CD4-positive, alpha-beta memory T cell (primary cell): Measurements from ENCODE around the gene RHEBL1. TPM values are rescaled to one million over a fixed set of nuclear protein-coding genes. Genes with fewer than 3 reads are reported as not detected.

ENCODE experiments used
- CTCF ChIA-PET: fragments of 350-600 bp; sonication (Branson Sonifier 250); formaldehyde crosslinking; loops from one replicate; lab custom pipeline; 2021; ENCODE audit warnings: inconsistent platforms; ENCODE audit not compliant: partially characterized antibody; lab: Charles Lee
- POLR2A ChIA-PET: fragments of 350-600 bp; sonication (Branson Sonifier 250); formaldehyde crosslinking; loops from one replicate; lab custom pipeline; 2021; ENCODE audit not compliant: partially characterized antibody; lab: Charles Lee
- DNase-seq, 5 donors: peaks; one replicate each; pipeline versions ENCODE4 v3.0.0 to v3.0.0-alpha.2; 2020 to 2022; ENCODE audit warnings: mixed read lengths in 1 of 5
- H3K27ac ChIP-seq: one replicate; pipeline ENCODE4 v1.7.0; 2013; ENCODE audit warnings: low read depth, low read length
- H3K27me3 ChIP-seq: 2 replicates; pipeline ENCODE4 v1.7.0; 2013; ENCODE audit warnings: mild to moderate bottlenecking, low read length, moderate library complexity; ENCODE audit not compliant: insufficient read depth
- H3K36me3 ChIP-seq: 2 replicates; pipeline ENCODE4 v1.7.0; 2013; ENCODE audit warnings: mild to moderate bottlenecking, low read length, moderate library complexity; ENCODE audit not compliant: insufficient read depth
- H3K4me1 ChIP-seq: 2 replicates; pipeline ENCODE4 v1.7.0; 2013; ENCODE audit warnings: mild to moderate bottlenecking, low read length, moderate library complexity; ENCODE audit not compliant: insufficient read depth
- H3K4me3 ChIP-seq, 2 donors: one replicate each; pipeline ENCODE4 v1.7.0; 2013; ENCODE audit warnings: low read length in 2 of 2, mild to moderate bottlenecking in 1 of 2
- H3K9me3 ChIP-seq, 2 donors: one replicate each; pipeline ENCODE4 v1.7.0; 2013; ENCODE audit warnings: low read length in 2 of 2, control low read depth in 1 of 2; ENCODE audit not compliant: control insufficient read depth in 1 of 2
- H3K27ac Mint-ChIP-seq, 7 donors: one replicate each; pipeline ENCODE4 v1.8.0; 2020 to 2021; ENCODE audit warnings: mixed read lengths in 7 of 7, mild to moderate bottlenecking in 6 of 7, inconsistent platforms in 3 of 7, moderate library complexity in 3 of 7
- H3K27me3 Mint-ChIP-seq, 2 donors: one replicate each; pipeline ENCODE4 v1.8.0; 2020 to 2021; ENCODE audit warnings: mixed read lengths in 2 of 2
- H3K36me3 Mint-ChIP-seq, 2 donors: one replicate each; pipeline ENCODE4 v1.8.0; 2020 to 2021; ENCODE audit warnings: mixed read lengths in 2 of 2, inconsistent platforms in 1 of 2, mild to moderate bottlenecking in 1 of 2
- H3K4me1 Mint-ChIP-seq, 4 donors: one replicate each; pipeline ENCODE4 v1.8.0; 2020 to 2021; ENCODE audit warnings: mixed read lengths in 4 of 4, mild to moderate bottlenecking in 1 of 4
- H3K4me3 Mint-ChIP-seq, 8 donors: one replicate each; pipeline ENCODE4 v1.8.0; 2020 to 2021; ENCODE audit warnings: mixed read lengths in 8 of 8, mild to moderate bottlenecking in 7 of 8, moderate library complexity in 6 of 8, inconsistent platforms in 3 of 8
- H3K9me3 Mint-ChIP-seq, 8 donors: one replicate each; pipeline ENCODE4 v1.8.0; 2020 to 2021; ENCODE audit warnings: mixed read lengths in 8 of 8, mild to moderate bottlenecking in 5 of 8, inconsistent platforms in 3 of 8, moderate library complexity in 1 of 8
- intact Hi-C: fragments of 100-400 bp; cut with micrococcal nuclease; formaldehyde crosslinking; loops from one replicate; pipeline ENCODE4 v1.15.1; 2023
- polyA plus RNA-seq, 2 donors: library from polyadenylated mRNA; unstranded; fragments of 300-500 nt; fragmentation: Illumina TruSeq; gene quantifications; one replicate each; pipeline ENCODE4 v1.2.3, GENCODE V29; 2021
- total RNA-seq, 2 experiments: library from RNA; stranded (reverse); gene quantifications; one replicate each; pipeline ENCODE4 v1.2.3, GENCODE V29; 2021

Gene RHEBL1
- total and polyA plus RNA-seq, 4 experiments from 2014 or later, result 2.7 to 10.5 (median 6.0) TPM

DNA sequence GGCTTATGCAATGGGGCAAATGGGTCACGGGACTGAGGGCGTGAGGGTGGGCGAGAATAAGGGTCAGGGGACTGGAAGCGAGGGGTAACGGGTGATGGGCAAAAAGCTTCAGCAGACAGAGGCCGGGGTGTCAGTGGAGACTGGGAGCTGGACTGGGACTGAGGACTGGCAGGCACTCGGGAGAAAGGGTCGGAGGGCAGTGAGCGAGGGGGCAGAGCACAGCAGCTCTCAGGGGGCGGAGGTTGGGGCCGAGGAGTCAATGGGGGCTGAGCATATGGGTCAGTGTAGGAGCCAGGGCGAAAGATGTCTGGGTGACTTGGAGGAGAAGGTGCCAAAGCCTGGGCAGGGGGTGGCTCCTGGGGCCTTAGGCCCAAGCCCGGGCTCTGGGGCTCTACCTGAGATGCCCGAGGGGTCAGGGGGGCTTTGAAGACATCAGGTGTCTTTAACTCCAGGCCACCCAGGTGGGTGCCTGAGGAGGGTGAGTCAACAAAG is 29.4 kb downstream of the RHEBL1 start:
- H3K4me1 Mint-ChIP-seq, result peaks cover 0 to 10% (median 7%) of the 10 kb centered on the region in 4 donors
- no peaks in the 10 kb centered on the region for H3K27me3 Mint-ChIP-seq
- intact Hi-C loops, result no loop called here
- Histone ChIP-seq H3K27ac (no peak overlapping the region), H3K4me1 (no peaks in the 10 kb centered on the region), H3K27me3 (no peaks in the 10 kb centered on the region), H3K4me3 (no peak overlapping the region), H3K36me3 (peaks cover 82% of the 10 kb centered on the region), H3K9me3 (no peaks in the 10 kb centered on the region)
- no peak for DNase-seq
- H3K9me3 Mint-ChIP-seq, result no peaks in the 10 kb centered on the region
- peaks cover 29 to 80% of the 10 kb centered on the region in 2 donors for H3K36me3 Mint-ChIP-seq
- POLR2A ChIA-PET, result interaction anchor here (0.6 to 2.5 kb wide), 2 partner anchors 10 to 54 kb away, joined by 3 to 6 read pairs; no protein-coding TSS in a partner anchor
- CTCF ChIA-PET, result interaction anchor here (1.2 kb wide), 1 partner anchor 21 kb away, joined by 5 read pairs; no protein-coding TSS in a partner anchor
- peak overlapping the region in 1 of 7 donors; percentile 41 for H3K27ac Mint-ChIP-seq
- no peak overlapping the region for H3K4me3 Mint-ChIP-seq

DNA sequence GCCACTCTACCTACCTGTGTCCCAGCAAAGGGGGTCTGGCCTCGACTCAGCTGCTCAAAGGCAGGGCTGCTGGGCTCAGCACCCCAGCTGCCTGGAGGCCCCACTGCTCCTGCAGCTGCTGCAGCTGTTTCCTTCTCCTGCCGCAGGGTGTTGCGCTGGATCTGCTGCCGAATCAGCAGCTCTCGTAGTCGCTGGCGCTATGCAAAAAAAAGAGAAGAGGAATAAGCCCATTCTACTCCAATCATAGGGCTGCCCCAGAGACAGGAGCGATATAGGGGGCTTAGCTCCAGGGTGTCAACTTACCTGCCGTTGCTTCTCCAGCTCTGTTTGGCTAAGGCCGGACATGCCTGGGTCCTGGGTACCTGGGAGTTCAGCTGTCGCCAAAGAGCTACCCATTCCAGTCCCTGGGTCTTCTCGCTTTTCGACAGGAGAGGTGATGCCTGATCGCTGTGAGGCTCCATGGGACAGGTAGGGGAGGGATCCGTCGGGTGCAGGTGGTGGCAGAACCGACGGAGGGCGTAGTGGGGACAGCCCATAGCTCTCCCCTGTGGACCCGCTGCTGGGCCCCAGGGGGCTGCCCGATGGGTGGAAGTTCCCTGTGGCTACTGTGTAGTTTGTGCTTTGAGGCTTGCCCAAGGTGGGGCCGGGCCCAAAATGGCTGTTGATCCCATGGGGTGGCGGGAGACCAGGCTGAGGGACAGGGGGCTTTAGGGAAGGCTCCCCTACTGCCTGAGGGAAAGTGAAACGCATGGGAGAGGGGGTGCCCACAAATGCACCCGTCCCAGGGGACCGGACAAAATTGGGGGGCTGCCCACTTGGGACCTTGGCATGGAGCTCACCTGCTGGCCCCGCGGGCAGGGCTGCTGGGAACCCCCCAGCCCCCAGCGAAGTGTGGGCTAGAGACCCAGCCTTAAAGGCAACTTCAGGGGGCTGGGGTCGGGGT is 30.1 kb downstream of the RHEBL1 start:
- Histone ChIP-seq H3K4me1 (no peaks in the 10 kb centered on the region), H3K36me3 (peaks cover 79% of the 10 kb centered on the region), H3K9me3 (no peaks in the 10 kb centered on the region), H3K27ac (no peak overlapping the region), H3K4me3 (no peak overlapping the region), H3K27me3 (no peaks in the 10 kb centered on the region)
- Mint-ChIP-seq H3K9me3 (no peaks in the 10 kb centered on the region), H3K36me3 (peaks cover 28 to 81% of the 10 kb centered on the region in 2 donors), H3K4me1 (peaks cover 0 to 9% (median 7%) of the 10 kb centered on the region in 4 donors), H3K27ac (peak overlapping the region in 3 of 7 donors; percentile 22 to 56 (median 41)), H3K27me3 (no peaks in the 10 kb centered on the region), H3K4me3 (no peak overlapping the region)
- DNase-seq, result no peak
- CTCF ChIA-PET, result interaction anchor here (0.6 to 2.7 kb wide), 4 partner anchors 9 to 181 kb away, joined by 3 to 10 read pairs (median 4); no protein-coding TSS in a partner anchor
- intact Hi-C loops, result no loop called here
- POLR2A ChIA-PET, result interaction anchor here (2.5 kb wide), 1 partner anchor 10 kb away, joined by 6 read pairs; no protein-coding TSS in a partner anchor

DNA sequence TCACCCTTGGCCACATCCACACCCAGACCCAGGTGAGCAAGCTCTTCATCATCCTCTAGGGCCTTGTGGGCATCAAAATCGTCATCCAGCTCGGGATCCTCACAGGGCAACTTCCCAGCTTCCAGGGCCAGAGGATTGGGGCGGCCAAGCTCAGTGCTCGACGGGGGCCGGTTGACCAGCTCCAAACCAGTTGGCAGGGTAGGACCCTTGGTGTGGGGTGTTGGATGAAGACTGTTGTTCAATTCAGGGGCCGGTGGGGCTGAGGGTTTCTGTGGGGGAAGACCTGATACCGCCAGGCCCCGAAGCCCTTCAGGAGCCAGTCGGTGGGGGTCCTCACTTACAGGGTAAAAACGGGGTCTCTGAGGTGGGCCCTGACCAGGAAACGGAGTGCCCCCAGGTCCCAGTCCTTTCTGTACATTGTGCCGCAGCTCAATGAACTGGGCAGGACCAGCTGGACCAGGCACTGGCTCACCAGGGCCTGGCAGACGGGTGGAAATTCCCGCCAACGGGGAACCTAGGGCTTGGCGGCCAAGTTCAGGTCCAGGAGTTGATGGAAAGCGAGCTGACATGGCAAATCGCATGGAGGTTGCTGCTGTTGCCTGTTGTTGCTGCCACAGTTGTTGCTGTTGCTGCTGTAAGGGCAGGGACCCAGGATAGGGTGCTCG is 31.4 kb downstream of the RHEBL1 start:
- CTCF ChIA-PET, result interaction anchor here (0.6 to 2.7 kb wide), 4 partner anchors 10 to 179 kb away, joined by 3 to 10 read pairs (median 3); no protein-coding TSS in a partner anchor
- POLR2A ChIA-PET, result interaction anchor here (2.5 kb wide), 1 partner anchor 8 kb away, joined by 6 read pairs; no protein-coding TSS in a partner anchor
- peak overlapping the region in 3 of 7 donors; percentile 25 to 76 (median 54) for H3K27ac Mint-ChIP-seq

DNA sequence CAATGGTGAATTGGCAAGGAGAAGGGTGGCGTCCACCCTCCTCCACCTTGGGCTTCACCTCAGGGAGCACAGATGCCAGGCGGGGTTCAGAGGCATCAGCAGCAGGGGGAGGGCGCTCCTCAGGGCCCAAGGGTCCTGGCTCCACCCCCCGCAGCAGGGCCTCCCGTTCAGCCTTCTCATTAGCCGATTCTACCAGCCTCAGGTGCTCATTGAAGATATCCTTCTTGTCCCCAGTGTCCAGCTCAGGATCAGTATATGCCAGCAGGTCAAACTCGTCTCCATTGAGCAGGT is 31.9 kb downstream of the RHEBL1 start:
- no peaks in the 10 kb centered on the region for H3K9me3 Mint-ChIP-seq
- no peak overlapping the region for H3K27ac ChIP-seq
- no peaks in the 10 kb centered on the region for H3K27me3 Mint-ChIP-seq
- CTCF ChIA-PET, result interaction anchor here (0.8 to 2.7 kb wide), 3 partner anchors 11 to 62 kb away, joined by 3 to 10 read pairs (median 3); no protein-coding TSS in a partner anchor
- no peaks in the 10 kb centered on the region for H3K4me1 ChIP-seq
- H3K4me3 Mint-ChIP-seq, result no peak overlapping the region
- peak overlapping the region in 2 of 7 donors; percentile 25 to 76 for H3K27ac Mint-ChIP-seq
- no peaks in the 10 kb centered on the region for H3K27me3 ChIP-seq
- H3K36me3 ChIP-seq, result peaks cover 78% of the 10 kb centered on the region
- DNase-seq, result no peak
- intact Hi-C loops, result no loop called here
- peaks cover 0 to 6% (median 0%) of the 10 kb centered on the region in 4 donors for H3K4me1 Mint-ChIP-seq
- no peaks in the 10 kb centered on the region for H3K9me3 ChIP-seq
- POLR2A ChIA-PET, result interaction anchor here (1.3 to 2.5 kb wide), 2 partner anchors 8 to 22 kb away, joined by 4 to 6 read pairs; partner anchors contain the start of gene KMT2D
- peaks cover 18 to 77% of the 10 kb centered on the region in 2 donors for H3K36me3 Mint-ChIP-seq
- no peak overlapping the region for H3K4me3 ChIP-seq

More for the DNA sequence above, 31.4 kb downstream of the RHEBL1 start:
- Histone ChIP-seq H3K4me1 (no peaks in the 10 kb centered on the region), H3K27ac (no peak overlapping the region), H3K9me3 (no peaks in the 10 kb centered on the region), H3K4me3 (no peak overlapping the region), H3K36me3 (peaks cover 78% of the 10 kb centered on the region), H3K27me3 (no peaks in the 10 kb centered on the region)
- Mint-ChIP-seq H3K27me3 (no peaks in the 10 kb centered on the region), H3K36me3 (peaks cover 17 to 79% of the 10 kb centered on the region in 2 donors), H3K9me3 (no peaks in the 10 kb centered on the region), H3K4me3 (no peak overlapping the region), H3K4me1 (peaks cover 0 to 6% (median 0%) of the 10 kb centered on the region in 4 donors)
- intact Hi-C loops, result no loop called here
- DNase-seq, result no peak

DNA sequence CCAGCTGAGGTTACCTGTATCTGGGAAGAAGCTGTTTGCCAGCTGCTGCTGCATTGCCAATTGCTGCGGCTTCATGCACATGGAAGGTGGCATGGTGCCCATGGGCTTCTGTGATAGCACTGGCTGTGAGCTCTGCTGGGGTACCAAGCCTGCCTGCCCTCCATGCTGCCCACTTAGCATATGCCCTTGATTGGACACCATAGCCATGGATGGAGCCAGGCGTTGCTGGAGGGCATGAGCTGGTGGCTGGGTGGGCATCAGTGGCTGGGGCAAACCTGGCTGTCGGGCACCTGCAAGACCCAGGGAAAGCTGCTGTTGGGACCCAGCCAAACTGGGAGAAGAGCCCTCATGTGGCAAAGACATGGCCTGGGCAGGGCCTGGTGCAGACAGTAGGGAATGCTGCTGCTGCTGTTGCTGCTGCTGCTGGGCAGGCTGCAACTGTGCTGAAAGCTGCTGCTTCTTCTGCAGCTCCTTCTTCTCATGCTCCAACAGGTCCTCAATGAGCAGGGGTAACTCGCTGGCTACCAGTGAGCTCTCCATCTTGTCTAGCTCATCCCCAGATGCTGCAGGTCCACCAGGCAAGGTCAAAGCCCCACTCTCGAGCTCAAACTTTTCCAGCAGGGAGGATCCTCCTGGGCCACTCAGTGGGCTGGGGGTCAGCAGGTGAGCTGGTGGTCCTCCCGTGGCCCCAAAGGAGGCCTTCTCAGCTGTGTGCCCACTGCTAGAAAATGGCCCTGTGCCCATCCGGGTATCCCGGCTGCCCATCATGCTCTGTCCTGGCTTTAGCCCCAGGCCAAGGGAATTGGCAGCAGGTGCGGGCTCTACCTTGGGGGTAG is 32.5 kb downstream of the RHEBL1 start:
- no peak for DNase-seq
- Histone ChIP-seq H3K27ac (no peak overlapping the region), H3K36me3 (peaks cover 78% of the 10 kb centered on the region), H3K4me3 (no peak overlapping the region), H3K9me3 (no peaks in the 10 kb centered on the region), H3K4me1 (no peaks in the 10 kb centered on the region), H3K27me3 (no peaks in the 10 kb centered on the region)
- Mint-ChIP-seq H3K4me3 (no peak overlapping the region), H3K9me3 (no peaks in the 10 kb centered on the region), H3K27me3 (no peaks in the 10 kb centered on the region), H3K27ac (no peak overlapping the region), H3K36me3 (peaks cover 22 to 78% of the 10 kb centered on the region in 2 donors), H3K4me1 (peaks cover 0 to 6% (median 0%) of the 10 kb centered on the region in 4 donors)
- intact Hi-C loops, result no loop called here
- ChIA-PET CTCF (interaction anchor here (0.7 to 2.7 kb wide), 6 partner anchors 11 to 92 kb away, joined by 3 to 10 read pairs (median 4); no protein-coding TSS in a partner anchor), POLR2A (interaction anchor here (1.3 to 2.1 kb wide), 3 partner anchors 18 to 23 kb away, joined by 3 to 7 read pairs (median 4); partner anchors contain the start of gene KMT2D)

DNA sequence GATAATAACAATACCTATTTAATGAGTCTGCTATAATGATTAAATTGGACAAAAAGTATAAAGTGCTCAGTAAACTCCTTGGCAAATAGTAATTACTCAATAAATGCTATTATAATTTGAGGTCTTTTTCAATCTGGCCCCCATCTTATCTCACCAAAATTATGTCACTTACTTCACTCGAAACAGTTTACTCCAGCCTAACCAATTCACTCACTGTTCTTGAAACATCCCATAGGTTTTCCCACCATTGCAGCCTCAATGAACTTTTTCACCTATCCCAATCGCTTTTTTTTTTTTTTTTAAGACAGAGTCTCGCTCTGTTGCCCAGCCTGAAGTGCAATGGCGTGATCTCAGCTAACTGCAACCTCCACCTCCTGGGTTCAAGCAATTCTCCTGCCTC is 33.8 kb downstream of the RHEBL1 start:
- H3K36me3 Mint-ChIP-seq, result peaks cover 16 to 69% of the 10 kb centered on the region in 2 donors
- peaks cover 0 to 6% (median 0%) of the 10 kb centered on the region in 4 donors for H3K4me1 Mint-ChIP-seq
- H3K9me3 Mint-ChIP-seq, result no peaks in the 10 kb centered on the region
- Histone ChIP-seq H3K4me3 (no peak overlapping the region), H3K36me3 (peaks cover 73% of the 10 kb centered on the region), H3K9me3 (no peaks in the 10 kb centered on the region), H3K4me1 (no peaks in the 10 kb centered on the region), H3K27me3 (no peaks in the 10 kb centered on the region), H3K27ac (no peak overlapping the region)
- no peak overlapping the region for H3K4me3 Mint-ChIP-seq
- no peak for DNase-seq
- ChIA-PET CTCF (interaction anchor here (1.1 to 2.0 kb wide), 3 partner anchors 17 to 94 kb away, joined by 3 to 6 read pairs (median 3); no protein-coding TSS in a partner anchor), POLR2A (interaction anchor here (2.1 kb wide), 1 partner anchor 20 kb away, joined by 7 read pairs; no protein-coding TSS in a partner anchor)
- no peaks in the 10 kb centered on the region for H3K27me3 Mint-ChIP-seq
- intact Hi-C loops, result no loop called here
- peak overlapping the region in 4 of 7 donors; percentile 16 to 82 (median 44) for H3K27ac Mint-ChIP-seq
